Superior temporal gyrus (tissue), 1 donor: ENCODE measurements around the gene KCTD7.
"Not testable (repeated sequence)": the region's sequence is repeated elsewhere in the genome, so short reads cannot be mapped to it uniquely, and the experiment has no call there.

Experiments
- DNase-seq: peaks from one replicate; pipeline ENCODE4 v3.0.0-alpha.2; 2016; ENCODE audit errors: extremely low spot score

The KCTD7 gene

GRCh38 chr7:66628361-66629221 lies at the start of gene KCTD7:
Gene KCTD7, plus strand, starts transcription at chr7:66628881. Its CDS starts 184 bp downstream, at chr7:66629065.
- DNase-seq: peak; percentile 97

- DNase-seq: not testable (repeated sequence)
Measured at GRCh38 chr7:66580380-66580779, 48.3 kb upstream of the KCTD7 start.

- not testable (repeated sequence) for DNase-seq
Measured at GRCh38 chr7:66582816-66583489, 45.7 kb upstream of the KCTD7 start.

- no peak for DNase-seq
Measured at GRCh38 chr7:66583490-66584110, 45.1 kb upstream of the KCTD7 start.

GRCh38 chr7:66586181-66586580 lies 42.5 kb upstream of the KCTD7 start:
- no peak for DNase-seq

- DNase-seq: not testable (repeated sequence)
Measured at GRCh38 chr7:66588226-66588625, 40.5 kb upstream of the KCTD7 start.

- DNase-seq: not testable (repeated sequence)
Measured at GRCh38 chr7:66588856-66589570, 39.7 kb upstream of the KCTD7 start.

GRCh38 chr7:66590302-66591057 lies 38.2 kb upstream of the KCTD7 start:
- not testable (repeated sequence) for DNase-seq

- DNase-seq: not testable (repeated sequence)
Measured at GRCh38 chr7:66591058-66591798, 37.5 kb upstream of the KCTD7 start.

- peak; percentile 95 for DNase-seq
Measured at GRCh38 chr7:66591799-66592596, 36.7 kb upstream of the KCTD7 start.

GRCh38 chr7:66592597-66593146 lies 36.0 kb upstream of the KCTD7 start:
- not testable (repeated sequence) for DNase-seq

- DNase-seq: not testable (repeated sequence)
Measured at GRCh38 chr7:66594082-66594481, 34.6 kb upstream of the KCTD7 start.

GRCh38 chr7:66597461-66597860 lies 31.2 kb upstream of the KCTD7 start:
- DNase-seq: no peak

GRCh38 chr7:66602159-66602558 lies 26.5 kb upstream of the KCTD7 start:
- no peak for DNase-seq

GRCh38 chr7:66604198-66604597 lies 24.5 kb upstream of the KCTD7 start:
- DNase-seq: no peak

- DNase-seq: not testable (repeated sequence)
Measured at GRCh38 chr7:66606540-66607291, 22.0 kb upstream of the KCTD7 start.

- DNase-seq: no peak
Measured at GRCh38 chr7:66609176-66609575, 19.5 kb upstream of the KCTD7 start.

- not testable (repeated sequence) for DNase-seq
Measured at GRCh38 chr7:66614596-66614995, 14.1 kb upstream of the KCTD7 start.
